Measurements from ENCODE around the gene ZFX. TPM values are rescaled to one million over a fixed set of nuclear protein-coding genes. Genes with fewer than 3 reads are reported as not detected.

Gene ZFX
- total and polyA plus RNA-seq, 4 donors, result 7.5 to 72.4 (median 32.5) TPM

DNA sequence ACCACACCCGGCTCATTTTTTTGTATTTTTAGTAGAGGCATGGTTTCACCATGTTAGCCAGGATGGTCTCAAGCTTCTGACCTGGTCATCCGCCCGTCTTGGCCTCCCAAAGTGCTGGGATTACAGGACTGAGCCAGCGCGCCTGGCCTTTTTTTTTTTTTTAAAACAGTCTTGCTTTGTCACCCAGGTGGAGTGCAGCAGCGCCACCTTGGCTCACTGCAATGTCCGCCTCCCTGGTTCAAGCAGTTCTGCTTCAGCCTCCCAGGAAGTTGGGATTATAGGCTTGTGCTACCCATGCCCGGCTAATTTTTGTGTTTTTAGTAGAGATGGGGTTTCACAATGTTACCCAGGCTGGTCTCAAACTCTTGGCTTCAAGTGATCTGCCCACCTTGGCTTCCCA lies 28.9 kb downstream of the ZFX start:
- H3K27me3 ChIP-seq (ENCODE audit: control insufficient read depth in 3 of 3, insufficient read depth in 3 of 3, low read length in 2 of 3), result no peaks in the 10 kb centered on the region
- WGBS, 2 donors, result 94 to 98% methylated on average over 8 of the region's 8 CpGs
- peaks cover 5 to 48% (median 26%) of the 10 kb centered on the region in 4 donors for H3K36me3 ChIP-seq (ENCODE audit: control insufficient read depth in 4 of 4, insufficient read depth in 4 of 4, low read length in 4 of 4)
- TF ChIP-seq, protein P1, sequence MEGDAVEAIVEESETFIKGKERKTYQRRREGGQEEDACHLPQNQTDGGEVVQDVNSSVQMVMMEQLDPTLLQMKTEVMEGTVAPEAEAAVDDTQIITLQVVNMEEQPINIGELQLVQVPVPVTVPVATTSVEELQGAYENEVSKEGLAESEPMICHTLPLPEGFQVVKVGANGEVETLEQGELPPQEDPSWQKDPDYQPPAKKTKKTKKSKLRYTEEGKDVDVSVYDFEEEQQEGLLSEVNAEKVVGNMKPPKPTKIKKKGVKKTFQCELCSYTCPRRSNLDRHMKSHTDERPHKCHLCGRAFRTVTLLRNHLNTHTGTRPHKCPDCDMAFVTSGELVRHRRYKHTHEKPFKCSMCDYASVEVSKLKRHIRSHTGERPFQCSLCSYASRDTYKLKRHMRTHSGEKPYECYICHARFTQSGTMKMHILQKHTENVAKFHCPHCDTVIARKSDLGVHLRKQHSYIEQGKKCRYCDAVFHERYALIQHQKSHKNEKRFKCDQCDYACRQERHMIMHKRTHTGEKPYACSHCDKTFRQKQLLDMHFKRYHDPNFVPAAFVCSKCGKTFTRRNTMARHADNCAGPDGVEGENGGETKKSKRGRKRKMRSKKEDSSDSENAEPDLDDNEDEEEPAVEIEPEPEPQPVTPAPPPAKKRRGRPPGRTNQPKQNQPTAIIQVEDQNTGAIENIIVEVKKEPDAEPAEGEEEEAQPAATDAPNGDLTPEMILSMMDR (IDR thresholded peaks at IDR 0.05; ENCODE audit: control extremely low read depth, extremely low read depth), result no peak
- no peaks in the 10 kb centered on the region for H3K9me3 ChIP-seq (ENCODE audit: control insufficient read depth in 4 of 4, insufficient read depth in 3 of 4, low read length in 3 of 4)
- no peak overlapping the region for H3K9ac ChIP-seq (ENCODE audit: insufficient read depth in 1 of 2, low read length in 2 of 2)
- H3K27ac ChIP-seq (ENCODE audit: low read depth in 1 of 2, low read length in 1 of 2), result no peak overlapping the region
- no peak overlapping the region for H3K4me3 ChIP-seq
- DNase-seq, result no peak
- peaks cover 0 to 1% (median 0%) of the 10 kb centered on the region in 5 donors for H3K4me1 ChIP-seq (ENCODE audit: control insufficient read depth in 5 of 5, insufficient read depth in 5 of 5, low read length in 5 of 5)
- no peak for ATAC-seq (ENCODE audit: insufficient read depth, low FRiP score)

DNA sequence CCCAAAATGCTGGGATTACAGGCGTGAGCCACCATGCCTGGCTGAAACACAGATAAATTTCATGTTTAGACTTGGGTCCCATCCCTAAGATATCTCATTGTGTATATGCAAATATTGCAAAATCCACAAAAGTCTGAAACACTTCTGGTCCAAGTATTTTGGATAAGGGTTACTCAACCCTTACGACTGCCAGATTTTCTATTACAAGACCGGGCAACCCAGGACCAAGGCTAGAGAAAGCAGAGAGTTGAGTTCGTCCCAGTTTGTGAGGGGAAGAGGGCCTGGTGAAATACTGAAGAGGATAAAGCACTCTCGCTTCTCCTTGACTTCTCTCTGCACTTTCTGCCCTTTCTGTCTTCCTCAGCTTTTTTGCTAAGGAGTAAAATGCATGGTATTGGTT lies 34.5 kb downstream of the ZFX start:
- Histone ChIP-seq H3K4me3 (no peak overlapping the region), H3K36me3 (ENCODE audit: control insufficient read depth in 4 of 4, insufficient read depth in 4 of 4, low read length in 4 of 4) (peaks cover 5 to 30% (median 17%) of the 10 kb centered on the region in 4 donors), H3K4me1 (ENCODE audit: control insufficient read depth in 5 of 5, insufficient read depth in 5 of 5, low read length in 5 of 5) (peaks cover 0 to 2% (median 0%) of the 10 kb centered on the region in 5 donors), H3K9me3 (ENCODE audit: control insufficient read depth in 4 of 4, insufficient read depth in 3 of 4, low read length in 3 of 4) (no peaks in the 10 kb centered on the region), H3K27ac (ENCODE audit: low read depth in 1 of 2, low read length in 1 of 2) (no peak overlapping the region), H3K9ac (ENCODE audit: insufficient read depth in 1 of 2, low read length in 2 of 2) (no peak overlapping the region), H3K27me3 (ENCODE audit: control insufficient read depth in 3 of 3, insufficient read depth in 3 of 3, low read length in 2 of 3) (no peaks in the 10 kb centered on the region)
- DNase-seq (peak in 1 of 3 donors; percentile 18), ATAC-seq (ENCODE audit: insufficient read depth, low FRiP score) (peak; percentile 13)
- TF ChIP-seq, protein P1 (IDR thresholded peaks at IDR 0.05; ENCODE audit: control extremely low read depth, extremely low read depth), result no peak
- WGBS, 2 donors, result 47 to 78% methylated on average over 5 of the region's 5 CpGs

DNA sequence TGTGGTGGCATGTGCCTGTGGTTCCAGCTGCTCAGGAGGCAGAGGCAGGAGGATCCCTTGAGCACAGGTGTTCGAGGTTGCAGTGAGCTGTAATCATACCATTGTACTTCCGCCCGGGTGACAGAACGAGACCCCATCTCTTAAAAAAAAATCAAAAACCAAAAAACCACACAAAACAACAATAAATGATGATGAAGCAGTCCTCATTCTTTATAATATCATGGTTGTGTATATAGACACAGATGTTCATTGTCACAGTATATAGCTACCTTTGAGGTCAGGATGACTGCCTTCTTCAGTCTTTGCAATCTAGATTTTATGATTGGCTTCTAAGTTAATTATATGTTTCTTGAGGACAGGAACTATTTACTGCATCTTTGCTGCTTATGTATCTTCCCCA lies 37.0 kb downstream of the ZFX start:
- H3K9me3 ChIP-seq (ENCODE audit: control insufficient read depth in 4 of 4, insufficient read depth in 3 of 4, low read length in 3 of 4), result no peaks in the 10 kb centered on the region

More for the DNA sequence above, 37.0 kb downstream of the ZFX start:
- WGBS, 2 donors, result 82 to 93% methylated on average over 4 of the region's 4 CpGs
- DNase-seq (no peak), ATAC-seq (ENCODE audit: insufficient read depth, low FRiP score) (no peak)
- Histone ChIP-seq H3K36me3 (ENCODE audit: control insufficient read depth in 4 of 4, insufficient read depth in 4 of 4, low read length in 4 of 4) (peaks cover 0 to 18% (median 9%) of the 10 kb centered on the region in 4 donors), H3K27ac (ENCODE audit: low read depth in 1 of 2, low read length in 1 of 2) (no peak overlapping the region), H3K4me3 (no peak overlapping the region), H3K27me3 (ENCODE audit: control insufficient read depth in 3 of 3, insufficient read depth in 3 of 3, low read length in 2 of 3) (no peaks in the 10 kb centered on the region), H3K9ac (ENCODE audit: insufficient read depth in 1 of 2, low read length in 2 of 2) (no peak overlapping the region), H3K4me1 (ENCODE audit: control insufficient read depth in 5 of 5, insufficient read depth in 5 of 5, low read length in 5 of 5) (peaks cover 0 to 2% (median 0%) of the 10 kb centered on the region in 5 donors)
- TF ChIP-seq, protein P1 (IDR thresholded peaks at IDR 0.05; ENCODE audit: control extremely low read depth, extremely low read depth), result no peak
